ENCODE measurements around the gene KCTD4.

DNA sequence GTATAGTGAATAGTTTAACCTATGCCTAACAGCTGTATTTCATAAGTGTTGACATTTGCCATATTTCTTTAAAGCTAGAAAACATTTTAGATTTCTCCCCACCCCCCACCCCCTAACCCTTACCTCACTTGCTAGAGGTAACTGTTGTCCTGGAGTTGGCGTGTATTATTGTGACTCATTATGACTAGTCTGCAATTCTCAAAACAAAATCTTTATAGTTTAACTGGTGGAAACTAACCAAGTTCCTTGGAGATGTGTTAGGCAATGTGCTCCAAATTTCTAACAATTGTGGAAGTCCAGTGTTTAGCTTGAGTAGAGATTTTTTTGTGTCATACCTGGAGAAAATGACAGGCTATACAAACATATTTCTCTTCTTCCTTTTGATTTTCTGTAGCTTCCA lies 38.0 kb downstream of the KCTD4 start:
- no peak for TF ChIP-seq YBX1 (IDR thresholded peaks at IDR 0.05)
- TF ChIP-seq, protein P1, sequence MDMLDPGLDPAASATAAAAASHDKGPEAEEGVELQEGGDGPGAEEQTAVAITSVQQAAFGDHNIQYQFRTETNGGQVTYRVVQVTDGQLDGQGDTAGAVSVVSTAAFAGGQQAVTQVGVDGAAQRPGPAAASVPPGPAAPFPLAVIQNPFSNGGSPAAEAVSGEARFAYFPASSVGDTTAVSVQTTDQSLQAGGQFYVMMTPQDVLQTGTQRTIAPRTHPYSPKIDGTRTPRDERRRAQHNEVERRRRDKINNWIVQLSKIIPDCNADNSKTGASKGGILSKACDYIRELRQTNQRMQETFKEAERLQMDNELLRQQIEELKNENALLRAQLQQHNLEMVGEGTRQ (IDR thresholded peaks at IDR 0.05; ENCODE audit: borderline replicate concordance, low read depth, low read length), result no peak
- TF ChIP-seq, protein P2, sequence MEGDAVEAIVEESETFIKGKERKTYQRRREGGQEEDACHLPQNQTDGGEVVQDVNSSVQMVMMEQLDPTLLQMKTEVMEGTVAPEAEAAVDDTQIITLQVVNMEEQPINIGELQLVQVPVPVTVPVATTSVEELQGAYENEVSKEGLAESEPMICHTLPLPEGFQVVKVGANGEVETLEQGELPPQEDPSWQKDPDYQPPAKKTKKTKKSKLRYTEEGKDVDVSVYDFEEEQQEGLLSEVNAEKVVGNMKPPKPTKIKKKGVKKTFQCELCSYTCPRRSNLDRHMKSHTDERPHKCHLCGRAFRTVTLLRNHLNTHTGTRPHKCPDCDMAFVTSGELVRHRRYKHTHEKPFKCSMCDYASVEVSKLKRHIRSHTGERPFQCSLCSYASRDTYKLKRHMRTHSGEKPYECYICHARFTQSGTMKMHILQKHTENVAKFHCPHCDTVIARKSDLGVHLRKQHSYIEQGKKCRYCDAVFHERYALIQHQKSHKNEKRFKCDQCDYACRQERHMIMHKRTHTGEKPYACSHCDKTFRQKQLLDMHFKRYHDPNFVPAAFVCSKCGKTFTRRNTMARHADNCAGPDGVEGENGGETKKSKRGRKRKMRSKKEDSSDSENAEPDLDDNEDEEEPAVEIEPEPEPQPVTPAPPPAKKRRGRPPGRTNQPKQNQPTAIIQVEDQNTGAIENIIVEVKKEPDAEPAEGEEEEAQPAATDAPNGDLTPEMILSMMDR (IDR thresholded peaks at IDR 0.05 in 2 of 3, conservative IDR thresholded peaks at IDR 0.05 in 1 of 3; ENCODE audit: control insufficient read depth in 2 of 3, extremely low read depth in 1 of 3, insufficient read depth in 1 of 3, low read depth in 3 of 3, low read length in 3 of 3), result no peak
- TF ChIP-seq, protein P3, sequence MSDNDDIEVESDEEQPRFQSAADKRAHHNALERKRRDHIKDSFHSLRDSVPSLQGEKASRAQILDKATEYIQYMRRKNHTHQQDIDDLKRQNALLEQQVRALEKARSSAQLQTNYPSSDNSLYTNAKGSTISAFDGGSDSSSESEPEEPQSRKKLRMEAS (IDR thresholded peaks at IDR 0.05; ENCODE audit: low read depth, low read length), result no peak
- TF ChIP-seq MTA2 (IDR thresholded peaks at IDR 0.05; ENCODE audit: low read depth), result no peak
- no peak for TF ChIP-seq SUZ12 (IDR thresholded peaks at IDR 0.05; ENCODE audit: unreplicated experiment)
- no peak for TF ChIP-seq RFX5 (IDR thresholded peaks at IDR 0.05; ENCODE audit: low read depth, low read length)
- TF ChIP-seq EP300 (IDR thresholded peaks at IDR 0.05; ENCODE audit: borderline replicate concordance in 1 of 2, control insufficient read depth in 1 of 2, low read depth in 2 of 2, low read length in 2 of 2), result no peak
- no peak for TF ChIP-seq YY1 (IDR thresholded peaks at IDR 0.05; ENCODE audit: low read depth, low read length)
- TF ChIP-seq BRCA1 (IDR thresholded peaks at IDR 0.05; ENCODE audit: low read depth, low read length), result no peak

All from GM12878 (cell line).